GM23338 (cell line): ENCODE results near the gene TRIM72. TPM values are rescaled to one million over a fixed set of nuclear protein-coding genes. Genes with fewer than 3 reads are reported as not detected.

Experiments used
- ATAC-seq: fragments of 200-7000 bp; cut with Tn5 transposase; 3 replicates; pipeline ENCODE4 v1.9.1; 2020
- DNase-seq: peaks from one replicate; pipeline ENCODE4 v3.0.0-alpha.2; 2015; ENCODE audit warnings: low spot score
- H2AFZ ChIP-seq: fragments of 200-600 bp; sonication (generic); 2 replicates; pipeline ENCODE4 v1.8.0; 2016; ENCODE audit warnings: antibody characterized with exemption, mild to moderate bottlenecking, moderate library complexity
- H3F3A ChIP-seq: fragments of 200-600 bp; sonication (generic); replicated peaks from 2 replicates; pipeline ENCODE4 v1.8.0; 2017; ENCODE audit warnings: antibody characterized with exemption, mixed run types, low read depth
- H3K27ac ChIP-seq: fragments of 200-600 bp; sonication (generic); 2 replicates; pipeline ENCODE4 v1.6.1; 2016; ENCODE audit warnings: low read depth
- H3K27me3 ChIP-seq: fragments of 200-600 bp; sonication (generic); 2 replicates; pipeline ENCODE4 v1.8.0; 2016; ENCODE audit warnings: mild to moderate bottlenecking, mixed run types, moderate library complexity; ENCODE audit not compliant: insufficient read depth
- H3K36me3 ChIP-seq: fragments of 200-600 bp; sonication (generic); 2 replicates; pipeline ENCODE4 v1.8.0; 2016; ENCODE audit warnings: mild to moderate bottlenecking; ENCODE audit not compliant: insufficient read depth
- H3K4me1 ChIP-seq: fragments of 200-600 bp; sonication (generic); 2 replicates; pipeline ENCODE4 v1.8.0; 2016; ENCODE audit warnings: mild to moderate bottlenecking, moderate library complexity; ENCODE audit not compliant: insufficient read depth
- H3K4me2 ChIP-seq: fragments of 200-600 bp; sonication (generic); 2 replicates; pipeline ENCODE4 v1.7.1; 2017; ENCODE audit warnings: mixed run types
- H3K4me3 ChIP-seq: fragments of 200-600 bp; sonication (generic); 2 replicates; pipeline ENCODE4 v1.6.1; 2016; ENCODE audit warnings: mixed run types
- H3K79me2 ChIP-seq: fragments of 200-600 bp; sonication (generic); replicated peaks from 2 replicates; pipeline ENCODE4 v1.8.0; 2017; ENCODE audit warnings: mild to moderate bottlenecking; ENCODE audit not compliant: insufficient read depth
- H3K9me2 ChIP-seq: fragments of 200-600 bp; sonication (generic); 2 replicates; pipeline ENCODE4 v1.8.0; 2017; ENCODE audit not compliant: insufficient read depth
- H4K20me1 ChIP-seq: fragments of 200-600 bp; sonication (generic); replicated peaks from 2 replicates; pipeline ENCODE4 v1.8.0; 2017; ENCODE audit warnings: mild to moderate bottlenecking; ENCODE audit not compliant: insufficient read depth
- H3K27ac Mint-ChIP-seq: 2 replicates; pipeline ENCODE4 v1.8.0; 2020; ENCODE audit warnings: inconsistent platforms, mild to moderate bottlenecking, moderate library complexity, mixed read lengths
- H3K27me3 Mint-ChIP-seq: 3 replicates; pipeline ENCODE4 v1.8.0; 2022; ENCODE audit warnings: low read depth, mild to moderate bottlenecking, moderate library complexity, mixed read lengths, inconsistent platforms; ENCODE audit not compliant: insufficient read depth, poor library complexity
- H3K36me3 Mint-ChIP-seq: 3 replicates; pipeline ENCODE4 v1.8.0; 2021; ENCODE audit warnings: low read depth, mild to moderate bottlenecking, inconsistent platforms, moderate library complexity, mixed read lengths
- H3K4me1 Mint-ChIP-seq: 3 replicates; pipeline ENCODE4 v1.8.0; 2020; ENCODE audit warnings: mild to moderate bottlenecking, inconsistent platforms, mixed read lengths
- H3K4me3 Mint-ChIP-seq: 3 replicates; pipeline ENCODE4 v1.8.0; 2021; ENCODE audit warnings: moderate library complexity, mild to moderate bottlenecking, inconsistent platforms, mixed read lengths
- H3K9me3 Mint-ChIP-seq: 3 replicates; pipeline ENCODE4 v1.8.0; 2020; ENCODE audit warnings: moderate library complexity, mild to moderate bottlenecking, inconsistent platforms, mixed read lengths
- CREB1 ChIP-seq: fragments of 250-450 bp; sonication (Bioruptor Pico); IDR thresholded peaks from 2 replicates; pipeline ENCODE4 v1.5.0; 2020; ENCODE audit warnings: low read depth, mild to moderate bottlenecking, moderate library complexity
- ETS1 ChIP-seq: IDR thresholded peaks from 2 replicates; pipeline ENCODE4 v1.6.1; 2016; ENCODE audit warnings: antibody characterized with exemption
- JUNB ChIP-seq: IDR thresholded peaks from one replicate; pipeline ENCODE4 v1.6.1; 2016; ENCODE audit warnings: antibody characterized with exemption; ENCODE audit not compliant: unreplicated experiment
- NANOG ChIP-seq: IDR thresholded peaks from 2 replicates; pipeline ENCODE4 v1.6.1; 2016; ENCODE audit warnings: antibody characterized with exemption, borderline replicate concordance
- POLR2AphosphoS5 ChIP-seq: IDR thresholded peaks from 2 replicates; pipeline ENCODE4 v1.6.1; 2016; ENCODE audit warnings: antibody characterized with exemption, low read depth
- REST ChIP-seq: IDR thresholded peaks from one replicate; pipeline ENCODE4 v1.6.1; 2018; ENCODE audit warnings: antibody characterized with exemption; ENCODE audit not compliant: unreplicated experiment
- ZNF114 ChIP-seq: fragments of 250-450 bp; sonication (Bioruptor Pico); IDR thresholded peaks from 2 replicates; pipeline ENCODE4 v1.5.0; 2020; ENCODE audit warnings: mild to moderate bottlenecking, moderate library complexity
- ZNF462 ChIP-seq: fragments of 250-450 bp; sonication (Bioruptor Pico); IDR thresholded peaks from 2 replicates; pipeline ENCODE4 v1.5.0; 2020; ENCODE audit warnings: mild to moderate bottlenecking, moderate library complexity
- polyA plus RNA-seq: library from polyadenylated mRNA; unstranded; fragments of >200 nt; fragmentation: Nextera tagmentation; extraction: Ambion mirVana; gene quantifications from 2 replicates; pipeline ENCODE4 v1.2.1, GENCODE V29; 2016
- total RNA-seq: library from RNA; depleted of rRNA; stranded (reverse); fragments of >200 nt; shearing (Covaris generic); gene quantifications from 2 replicates; pipeline ENCODE4 v1.2.3, GENCODE V29; 2014

TRIM72 gene
- total and polyA plus RNA-seq, 2 experiments from 2014 or later, result 0.81 to 1.3 TPM

- Mint-ChIP-seq H3K27ac (no peak overlapping the region), H3K4me3 (no peak overlapping the region), H3K27me3 (peaks cover 21% of the 10 kb centered on the region), H3K36me3 (peaks cover 97% of the 10 kb centered on the region), H3K4me1 (peaks cover 41% of the 10 kb centered on the region), H3K9me3 (peaks cover 4% of the 10 kb centered on the region; the same call in 2 of the 3 replicates)
- Histone ChIP-seq H3K27me3 (no peaks in the 10 kb centered on the region), H3K4me3 (no peak overlapping the region), H3K4me2 (no peak overlapping the region), H3K79me2 (peaks cover 98% of the 10 kb centered on the region), H3K27ac (no peak overlapping the region), H3K36me3 (peaks cover 86% of the 10 kb centered on the region), H2AFZ (no peak overlapping the region), H3K9me2 (no peaks in the 10 kb centered on the region), H3K4me1 (peaks cover 18% of the 10 kb centered on the region), H4K20me1 (peaks cover 84% of the 10 kb centered on the region), H3F3A (peaks cover 63% of the 10 kb centered on the region)
- no peak for TF ChIP-seq CREB1
- no peak for TF ChIP-seq JUNB
- TF ChIP-seq NANOG, result no peak
- TF ChIP-seq ETS1, result no peak
- no peak for TF ChIP-seq POLR2AphosphoS5
- TF ChIP-seq ZNF462, result no peak
- no peak for TF ChIP-seq ZNF114 (CRISPR knock-in tag)
- TF ChIP-seq REST, result no peak
- DNase-seq (no peak), ATAC-seq (no peak)
Observed at GRCh38 chr16:31185339-31185738, 28.6 kb upstream of the TRIM72 start.
